Esophagus squamous epithelium (tissue), 4 donors: ENCODE results near the gene INSRR.

Experiments
- CTCF ChIP-seq, 6 experiments: fragments of 450-650 bp in 4 of 6; fragments of 200-600 bp in 2 of 6; sonication (generic) in 2 of 6; IDR thresholded peaks; one replicate each; pipeline ENCODE4 v1.5.1; 2016 to 2019; ENCODE audit warnings: antibody characterized with exemption in 6 of 6, mild to moderate bottlenecking in 4 of 6, moderate library complexity in 4 of 6
- POLR2A ChIP-seq, 4 donors: fragments of 450-650 bp; IDR thresholded peaks; one replicate each; pipeline ENCODE4 v1.6.1; 2017; ENCODE audit warnings: antibody characterized with exemption in 4 of 4, mild to moderate bottlenecking in 4 of 4, moderate library complexity in 3 of 4

DNA sequence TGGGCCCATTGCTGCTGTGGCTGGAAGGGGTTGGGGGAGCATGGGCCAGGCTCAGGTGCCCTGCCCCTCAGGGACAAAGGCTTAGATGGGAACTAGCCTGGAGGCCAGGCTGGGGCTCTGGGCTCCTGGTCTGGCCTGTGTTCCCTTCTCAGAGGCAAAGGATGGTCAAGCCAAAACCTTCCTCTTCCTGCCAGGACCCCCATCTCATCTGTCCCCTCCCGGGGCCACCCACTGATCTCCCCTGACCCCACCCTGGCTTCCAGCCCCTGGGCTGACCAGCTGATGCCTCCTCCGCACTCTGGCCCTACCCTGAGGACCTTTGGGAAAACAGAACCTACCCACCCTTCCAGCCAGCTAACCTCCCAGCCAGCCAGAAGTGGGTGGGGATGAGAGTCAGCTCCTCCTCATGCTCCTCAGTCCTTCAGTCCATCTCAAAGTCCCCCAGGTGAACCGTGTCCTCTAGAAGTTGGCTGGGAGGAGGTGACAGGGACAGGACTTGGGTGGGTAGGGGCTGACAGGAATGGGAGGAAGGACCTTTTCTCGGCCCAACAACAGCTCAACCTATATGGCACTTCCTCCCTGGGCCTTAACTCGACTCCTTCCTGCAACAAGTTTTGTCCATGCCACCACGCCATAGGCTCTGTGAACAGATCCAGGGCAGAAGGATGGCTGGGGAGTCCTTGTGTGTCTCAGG lies 42.1 kb upstream of the INSRR start:
- TF ChIP-seq CTCF (IDR thresholded peaks at IDR 0.05) (no peak), POLR2A (IDR thresholded peaks at IDR 0.05) (no peak)
